IMR-90 (cell line): Measurements from ENCODE around the gene LMO1. TPM values are rescaled to one million over a fixed set of nuclear protein-coding genes. Genes with fewer than 3 reads are reported as not detected.

Experiments
- ATAC-seq: fragments of 200-7000 bp; cut with Tn5 transposase; 2 replicates; pipeline ENCODE4 v1.9.1; 2020; ENCODE audit warnings: low read depth, mild to moderate bottlenecking, moderate library complexity
- BruUV-seq: library from RNA; stranded (reverse); fragments of 400-500 nt; replicated peaks from 2 replicates; lab custom pipeline; 2021; lab: Mats Ljungman, UMichigan
- CTCF ChIA-PET: fragments of 300-600 bp; formaldehyde crosslinking; extraction: SDS; loops from one replicate; lab custom pipeline; 2021; ENCODE audit warnings: antibody characterized with exemption; lab: Yijun Ruan, JAX
- POLR2A ChIA-PET: fragments of 300-600 bp; sonication (Branson Sonifier 250); formaldehyde crosslinking; loops from one replicate; lab custom pipeline; 2022; ENCODE audit warnings: antibody characterized with exemption; ENCODE audit not compliant: unreplicated experiment; lab: Charles Lee
- DNase-seq: peaks from one replicate; pipeline ENCODE4 v3.0.0; 2013
- H2AFZ ChIP-seq: replicated peaks from 2 replicates; pipeline ENCODE3; 2013; ENCODE audit warnings: low read length, mild to moderate bottlenecking; ENCODE audit not compliant: poor library complexity
- H2AK5ac ChIP-seq: 2 replicates; pipeline ENCODE4 v1.6.1; 2013; ENCODE audit warnings: low read depth, low read length, inconsistent platforms
- H2AK9ac ChIP-seq: replicated peaks from 2 replicates; pipeline ENCODE3; 2013; ENCODE audit warnings: mild to moderate bottlenecking, low read depth, low read length, moderate library complexity; ENCODE audit not compliant: poor library complexity
- H2BK120ac ChIP-seq: 2 replicates; pipeline ENCODE4 v1.6.1; 2013; ENCODE audit warnings: low read depth, low read length, inconsistent platforms
- H2BK15ac ChIP-seq: 3 replicates; pipeline ENCODE4 v1.6.1; 2013; ENCODE audit warnings: low read depth, low read length, inconsistent platforms
- H2BK20ac ChIP-seq: 2 replicates; pipeline ENCODE4 v1.6.1; 2013; ENCODE audit warnings: low read depth, mild to moderate bottlenecking, inconsistent platforms, low read length, moderate library complexity
- H2BK5ac ChIP-seq: 2 replicates; pipeline ENCODE4 v1.6.1; 2013; ENCODE audit warnings: mild to moderate bottlenecking, low read depth, low read length, inconsistent platforms; ENCODE audit not compliant: poor library complexity, severe bottlenecking
- H3K14ac ChIP-seq: replicated peaks from 2 replicates; pipeline ENCODE4 v1.6.1; 2013; ENCODE audit warnings: low read depth, low read length, inconsistent platforms
- H3K18ac ChIP-seq: 2 replicates; pipeline ENCODE4 v1.6.1; 2013; ENCODE audit warnings: low read depth, low read length, control low read depth
- H3K23ac ChIP-seq: 2 replicates; pipeline ENCODE4 v1.6.1; 2013; ENCODE audit warnings: low read depth, low read length, inconsistent platforms
- H3K27ac ChIP-seq: 2 replicates; pipeline ENCODE4 v1.5.1; 2013; ENCODE audit warnings: mild to moderate bottlenecking, control low read depth, low read length; ENCODE audit not compliant: insufficient read depth
- H3K27me3 ChIP-seq: 2 replicates; pipeline ENCODE4 v1.6.1; 2013; ENCODE audit warnings: low read length; ENCODE audit not compliant: control insufficient read depth, insufficient read depth
- H3K36me3 ChIP-seq: 2 replicates; pipeline ENCODE4 v1.6.1; 2013; ENCODE audit warnings: low read length, mixed read lengths; ENCODE audit not compliant: control insufficient read depth, insufficient read depth
- H3K4ac ChIP-seq: 2 replicates; pipeline ENCODE4 v1.6.1; 2013; ENCODE audit warnings: low read depth, low read length, inconsistent platforms
- H3K4me1 ChIP-seq: 2 replicates; pipeline ENCODE4 v1.6.1; 2013; ENCODE audit warnings: low read length, mixed read lengths; ENCODE audit not compliant: control insufficient read depth, insufficient read depth
- H3K4me2 ChIP-seq: 2 replicates; pipeline ENCODE4 v1.6.1; 2013; ENCODE audit warnings: low read depth, mild to moderate bottlenecking, control low read depth, low read length, moderate library complexity
- H3K4me3 ChIP-seq: 2 replicates; pipeline ENCODE4 v1.5.1; 2013; ENCODE audit warnings: low read depth, mild to moderate bottlenecking, control low read depth, low read length, moderate library complexity; ENCODE audit not compliant: insufficient read depth
- H3K56ac ChIP-seq: 2 replicates; pipeline ENCODE4 v1.6.1; 2013; ENCODE audit warnings: low read length, inconsistent platforms; ENCODE audit not compliant: insufficient read depth; ENCODE audit errors: extremely low read depth
- H3K79me1 ChIP-seq, 2 experiments: 2 replicates each; pipeline ENCODE4 v1.6.1; 2013; ENCODE audit warnings: low read length in 2 of 2, inconsistent platforms in 1 of 2, low read depth in 1 of 2
- H3K9ac ChIP-seq: 2 replicates; pipeline ENCODE4 v1.6.1; 2013; ENCODE audit warnings: low read depth, low read length, control low read depth
- H3K9me1 ChIP-seq: 2 replicates; pipeline ENCODE4 v1.6.1; 2013; ENCODE audit warnings: low read length, inconsistent platforms; ENCODE audit not compliant: insufficient read depth
- H3K9me3 ChIP-seq: 2 replicates; pipeline ENCODE4 v1.6.1; 2013; ENCODE audit warnings: low read length; ENCODE audit not compliant: control insufficient read depth, insufficient read depth
- H4K20me1 ChIP-seq: 2 replicates; pipeline ENCODE4 v1.6.1; 2013; ENCODE audit warnings: low read length, inconsistent platforms; ENCODE audit not compliant: insufficient read depth
- H4K5ac ChIP-seq: 2 replicates; pipeline ENCODE4 v1.6.1; 2013; ENCODE audit warnings: mild to moderate bottlenecking, low read depth, low read length, control low read depth
- H4K8ac ChIP-seq, 2 experiments: 2 replicates each; pipeline ENCODE4 v1.6.1; 2013; ENCODE audit warnings: low read depth in 2 of 2, low read length in 2 of 2, control low read depth in 1 of 2, inconsistent platforms in 1 of 2
- H4K91ac ChIP-seq: 2 replicates; pipeline ENCODE4 v1.6.1; 2013; ENCODE audit warnings: low read depth, low read length, inconsistent platforms; ENCODE audit not compliant: insufficient read depth
- BHLHE40 ChIP-seq: fragments of 150-350 bp; IDR thresholded peaks from 2 replicates; pipeline ENCODE4 v1.6.1; 2016; ENCODE audit warnings: mild to moderate bottlenecking, low read depth, low read length
- CEBPB ChIP-seq: IDR thresholded peaks from 2 replicates; pipeline ENCODE4 v1.6.1; 2012; ENCODE audit warnings: low read depth, low read length, improper control_type of control experiment
- CHD1 ChIP-seq: IDR thresholded peaks from 2 replicates; pipeline ENCODE4 v1.6.1; 2012; ENCODE audit warnings: low read depth, low read length, improper control_type of control experiment
- CTCF ChIP-seq: conservative IDR thresholded peaks from 2 replicates; pipeline ENCODE4 v1.5.1; 2012; ENCODE audit warnings: mild to moderate bottlenecking, low read depth, low read length, improper control_type of control experiment
- ELK1 ChIP-seq: fragments of 150-350 bp; IDR thresholded peaks from 2 replicates; pipeline ENCODE4 v1.6.1; 2016; ENCODE audit warnings: low read depth, mild to moderate bottlenecking, low read length, moderate library complexity, borderline replicate concordance
- FOS ChIP-seq: fragments of 150-350 bp; IDR thresholded peaks from 2 replicates; pipeline ENCODE4 v1.6.1; 2016; ENCODE audit warnings: low read depth, low read length
- MAFK ChIP-seq: IDR thresholded peaks from 2 replicates; pipeline ENCODE4 v1.6.1; 2012; ENCODE audit warnings: low read depth, low read length, improper control_type of control experiment
- MXI1 ChIP-seq: IDR thresholded peaks from 2 replicates; pipeline ENCODE4 v1.6.1; 2012; ENCODE audit warnings: low read depth, mild to moderate bottlenecking, low read length, moderate library complexity, borderline replicate concordance
- NFE2L2 ChIP-seq: fragments of 150-350 bp; IDR thresholded peaks from 2 replicates; pipeline ENCODE4 v1.6.1; 2016; ENCODE audit warnings: low read depth, mild to moderate bottlenecking, low read length
- POLR2A ChIP-seq: IDR thresholded peaks from 2 replicates; pipeline ENCODE4 v1.6.1; 2012; ENCODE audit warnings: mild to moderate bottlenecking, low read depth, low read length
- RAD21 ChIP-seq: IDR thresholded peaks from 2 replicates; pipeline ENCODE4 v1.6.1; 2012; ENCODE audit warnings: low read length, improper control_type of control experiment
- RCOR1 ChIP-seq: IDR thresholded peaks from 2 replicates; pipeline ENCODE4 v1.6.1; 2012; ENCODE audit warnings: mild to moderate bottlenecking, low read length, improper control_type of control experiment; ENCODE audit not compliant: insufficient replicate concordance
- RFX5 ChIP-seq: IDR thresholded peaks from 2 replicates; pipeline ENCODE4 v1.8.0; 2012; ENCODE audit warnings: low read depth, mild to moderate bottlenecking, low read length, moderate library complexity
- SMC3 ChIP-seq: fragments of 150-350 bp; IDR thresholded peaks from 2 replicates; pipeline ENCODE4 v1.6.1; 2016; ENCODE audit warnings: low read depth, mild to moderate bottlenecking, antibody characterized with exemption, low read length, moderate library complexity
- WGBS, 2 experiments: methylation state at CpG; one replicate each; pipeline versions ENCODE4 v1.1.5 to v1.1.7; 2013; ENCODE audit warnings: missing lambda C conversion rate in 2 of 2; ENCODE audit not compliant: insufficient read length in 1 of 2; ENCODE audit errors: extremely low coverage in 2 of 2; 5-methylcytosine and 5-hydroxymethylcytosine counted together
- dilution Hi-C: fragments of 300-500 bp; cut with HindIII; formaldehyde crosslinking; loops from one replicate; pipeline ENCODE4 v1.14.3; 2018; ENCODE audit warnings: low sequenced_read_pairs; ENCODE audit not compliant: unreplicated experiment
- in situ Hi-C: fragments of 300-500 bp; cut with MboI; formaldehyde crosslinking; loops from 3 replicates; pipeline ENCODE4 v1.14.3; 2019; ENCODE audit warnings: low sequenced_read_pairs, inconsistent platforms, mixed read lengths
- intact Hi-C: fragments of 100-400 bp; cut with micrococcal nuclease; formaldehyde crosslinking; loops from 2 replicates; pipeline ENCODE4 v1.10.0; 2022
- polyA plus RNA-seq, 3 experiments: library from polyadenylated mRNA; depleted of rRNA; stranded (reverse); fragments of >200 nt; gene quantifications; 2 replicates each; pipeline ENCODE4 v1.2.3, GENCODE V29; 2012; ENCODE audit warnings: low replicate concordance in 1 of 3
- total RNA-seq: library from RNA; depleted of rRNA; stranded (reverse); fragments of >200 nt; gene quantifications from 2 replicates; pipeline ENCODE4 v1.2.3, GENCODE V29; 2012
- TF ChIP-seq, protein P1 (sequence below): fragments of 150-350 bp; IDR thresholded peaks from 2 replicates; pipeline ENCODE4 v1.6.1; 2017; ENCODE audit warnings: mild to moderate bottlenecking, antibody characterized with exemption, low read length, low read depth

Gene LMO1
- total and polyA plus RNA-seq, 2 of the 4 experiments (the other 2 are of a cell fraction): not detected

DNA sequence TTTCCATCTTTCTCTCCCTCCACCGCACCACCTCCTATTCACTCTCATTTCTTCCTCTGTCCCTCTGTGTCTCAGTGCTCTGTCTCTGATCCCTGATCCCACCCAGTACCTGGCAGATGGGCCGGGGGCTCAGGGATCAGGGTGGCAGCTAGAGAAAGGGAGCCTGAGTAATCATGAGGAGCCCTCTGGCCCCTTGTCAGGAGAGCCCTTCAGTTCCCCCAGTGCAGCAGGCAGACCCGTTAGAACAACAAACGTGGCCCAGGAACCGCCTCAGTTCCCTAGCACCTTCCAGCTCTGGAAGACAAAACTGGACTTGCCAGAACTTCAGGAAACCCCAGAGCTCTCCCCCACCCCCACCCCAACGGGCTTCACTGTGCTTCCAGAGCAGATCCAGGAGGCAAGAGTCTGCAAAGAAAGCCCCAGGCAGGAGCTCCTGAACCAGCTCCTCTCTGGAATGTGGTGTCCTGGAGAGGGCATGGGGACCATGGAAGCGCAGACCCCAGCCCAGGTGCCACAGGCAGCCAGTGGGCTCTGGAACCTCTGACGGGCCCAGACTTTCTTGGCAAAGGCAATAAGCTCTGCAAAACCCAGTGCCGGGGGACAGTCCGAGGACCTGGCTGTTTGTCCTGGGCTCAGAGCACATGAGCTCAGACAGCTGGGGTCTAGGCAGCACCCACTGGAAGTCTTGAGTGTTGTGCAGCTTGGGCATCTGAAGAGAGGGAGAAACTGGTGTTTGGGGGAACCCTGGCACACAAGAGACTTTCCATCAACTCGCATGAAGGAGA, 43.2 kb downstream of the LMO1 start:
- Histone ChIP-seq H3K18ac (no peak overlapping the region), H3K79me1 (no peaks in the 10 kb centered on the region), H3K9me3 (no peaks in the 10 kb centered on the region), H3K4me3 (no peak overlapping the region), H3K4me2 (no peak overlapping the region), H4K5ac (no peak overlapping the region), H3K9me1 (no peaks in the 10 kb centered on the region), H3K14ac (no peak overlapping the region), H3K56ac (no peak overlapping the region), H2AFZ (no peak overlapping the region), H2BK20ac (no peak overlapping the region), H3K4ac (no peak overlapping the region), H4K8ac (no peak overlapping the region), H2AK5ac (no peak overlapping the region), H3K36me3 (no peaks in the 10 kb centered on the region), H3K4me1 (no peaks in the 10 kb centered on the region), H2AK9ac (no peak overlapping the region), H2BK15ac (no peak overlapping the region), H4K91ac (no peak overlapping the region), H3K23ac (no peak overlapping the region), H4K20me1 (no peaks in the 10 kb centered on the region), H3K27me3 (peaks cover 27% of the 10 kb centered on the region), H2BK120ac (no peak overlapping the region), H3K9ac (no peak overlapping the region), H3K27ac (no peak overlapping the region), H2BK5ac (no peak overlapping the region)
- dilution Hi-C loops: no loop called here
- intact Hi-C loops: loop anchor here (10.0 kb wide), 2 partner anchors 464 to 594 kb away; partner anchors contain the start of genes RPL27A and TRIM66
- DNase-seq (no peak), ATAC-seq (no peak)
- ChIA-PET POLR2A (no interaction called here), CTCF (interaction anchor here (1.0 kb wide), 1 partner anchor 348 kb away, joined by 3 read pairs; no protein-coding TSS in a partner anchor)
- BruUV-seq: no TSS peak
- WGBS, 2 experiments: 57% methylated on average over 9 of the region's 11 CpGs; no CpG with 5 or more reads in 1 of the 2 experiments
- in situ Hi-C loops: no loop called here
- TF ChIP-seq FOS (no peak), CEBPB (no peak), RCOR1 (no peak), MAFK (no peak), POLR2A (no peak), RFX5 (no peak), NFE2L2 (no peak), CTCF (no peak), BHLHE40 (no peak), CHD1 (no peak), MXI1 (no peak), RAD21 (no peak), SMC3 (no peak), ELK1 (no peak)
- TF ChIP-seq, protein P1, sequence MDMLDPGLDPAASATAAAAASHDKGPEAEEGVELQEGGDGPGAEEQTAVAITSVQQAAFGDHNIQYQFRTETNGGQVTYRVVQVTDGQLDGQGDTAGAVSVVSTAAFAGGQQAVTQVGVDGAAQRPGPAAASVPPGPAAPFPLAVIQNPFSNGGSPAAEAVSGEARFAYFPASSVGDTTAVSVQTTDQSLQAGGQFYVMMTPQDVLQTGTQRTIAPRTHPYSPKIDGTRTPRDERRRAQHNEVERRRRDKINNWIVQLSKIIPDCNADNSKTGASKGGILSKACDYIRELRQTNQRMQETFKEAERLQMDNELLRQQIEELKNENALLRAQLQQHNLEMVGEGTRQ: no peak
